ENCODE measurements around the gene TEX36. TPM values are rescaled to one million over a fixed set of nuclear protein-coding genes. Genes with fewer than 3 reads are reported as not detected.
"Not testable (repeated sequence)": the region's sequence is repeated elsewhere in the genome, so short reads cannot be mapped to it uniquely, and the experiment has no call there.

Gene TEX36
- total RNA-seq, 4 donors from 2014 or later: not detected

- no peaks in the 10 kb centered on the region for H3K36me3 ChIP-seq
- H3K4me1 ChIP-seq: no peaks in the 10 kb centered on the region
- no peaks in the 10 kb centered on the region for H3K27me3 ChIP-seq
- H3K9me3 ChIP-seq: no peaks in the 10 kb centered on the region
- intact Hi-C loops (cut with DNase I): no loop called here
- TF ChIP-seq POLR2AphosphoS5 (IDR thresholded peaks at IDR 0.05): no peak
- 82% methylated on average over 6 of the region's 6 CpGs for WGBS
- H3K4me3 ChIP-seq: no peak overlapping the region
- H3K27ac ChIP-seq (replicated peaks in 1 of 4): no peak overlapping the region
- DNase-seq (ENCODE audit: extremely low spot score): no peak
Measured at GRCh38 chr10:125699562-125700143, 16.7 kb upstream of the TEX36 start.

GRCh38 chr10:125698481-125698998 lies 15.6 kb upstream of the TEX36 start:
- H3K9me3 ChIP-seq: no peaks in the 10 kb centered on the region
- no peaks in the 10 kb centered on the region for H3K27me3 ChIP-seq
- no peaks in the 10 kb centered on the region for H3K4me1 ChIP-seq
- TF ChIP-seq POLR2A (IDR thresholded peaks at IDR 0.05; ENCODE audit: low read depth) (no peak), EP300 (IDR thresholded peaks at IDR 0.05) (no peak), CTCF (IDR thresholded peaks at IDR 0.05) (no peak), POLR2AphosphoS5 (IDR thresholded peaks at IDR 0.05) (no peak)
- H3K36me3 ChIP-seq: no peaks in the 10 kb centered on the region
- H3K4me3 ChIP-seq: no peak overlapping the region
- H3K27ac ChIP-seq (replicated peaks in 1 of 4): no peak overlapping the region
- no peak for DNase-seq (ENCODE audit: extremely low spot score)
- intact Hi-C loops (cut with DNase I): no loop called here
- 75% methylated on average over 9 of the region's 9 CpGs for WGBS

GRCh38 chr10:125696884-125697283 lies 13.9 kb upstream of the TEX36 start:
- WGBS: 95% methylated on average over 6 of the region's 6 CpGs
- H3K36me3 ChIP-seq; H3K27me3 ChIP-seq; H3K9me3 ChIP-seq; intact Hi-C loops (cut with DNase I); H3K4me3 ChIP-seq; H3K4me1 ChIP-seq; H3K27ac ChIP-seq (replicated peaks in 1 of 4); DNase-seq (ENCODE audit: extremely low spot score): not testable (repeated sequence)

GRCh38 chr10:125694883-125695282 lies 11.9 kb upstream of the TEX36 start:
- H3K4me1 ChIP-seq: no peaks in the 10 kb centered on the region
- DNase-seq (ENCODE audit: extremely low spot score): no peak
- intact Hi-C loops (cut with DNase I): no loop called here

GRCh38 chr10:125693524-125693847 lies 10.5 kb upstream of the TEX36 start:
- TF ChIP-seq POLR2AphosphoS5 (IDR thresholded peaks at IDR 0.05) (no peak), CTCF (IDR thresholded peaks at IDR 0.05) (no peak), EP300 (IDR thresholded peaks at IDR 0.05) (no peak), POLR2A (IDR thresholded peaks at IDR 0.05; ENCODE audit: low read depth) (no peak)
- Histone ChIP-seq H3K36me3 (no peaks in the 10 kb centered on the region), H3K27me3 (peaks cover 0 to 6% (median 0%) of the 10 kb centered on the region in 4 donors), H3K9me3 (no peaks in the 10 kb centered on the region), H3K27ac (replicated peaks in 1 of 4) (no peak overlapping the region), H3K4me3 (no peak overlapping the region), H3K4me1 (no peaks in the 10 kb centered on the region)
- no peak for DNase-seq (ENCODE audit: extremely low spot score)
- 77% methylated on average over 2 of the region's 2 CpGs for WGBS
- intact Hi-C loops (cut with DNase I): no loop called here

More at GRCh38 chr10:125694883-125695282, 11.9 kb upstream of the TEX36 start:
- Histone ChIP-seq H3K36me3 (no peaks in the 10 kb centered on the region), H3K4me3 (no peak overlapping the region), H3K9me3 (no peaks in the 10 kb centered on the region), H3K27ac (replicated peaks in 1 of 4) (no peak overlapping the region), H3K27me3 (peaks cover 0 to 6% (median 0%) of the 10 kb centered on the region in 4 donors)
- 69% methylated on average over 1 of the region's 1 CpG for WGBS
- TF ChIP-seq CTCF (IDR thresholded peaks at IDR 0.05) (no peak), POLR2A (IDR thresholded peaks at IDR 0.05; ENCODE audit: low read depth) (no peak), EP300 (IDR thresholded peaks at IDR 0.05) (no peak), POLR2AphosphoS5 (IDR thresholded peaks at IDR 0.05) (no peak)

All from esophagus muscularis mucosa (tissue), 4 donors.